Right cardiac atrium (tissue), 5 donors: ENCODE results near the gene FAHD2B. TPM values are rescaled to one million over a fixed set of nuclear protein-coding genes. Genes with fewer than 3 reads are reported as not detected.
"Not testable (repeated sequence)": the region's sequence is repeated elsewhere in the genome, so short reads cannot be mapped to it uniquely, and the experiment has no call there.

ENCODE experiments used
- ATAC-seq, 2 donors: fragments of 200-7000 bp; cut with Tn5 transposase; one replicate each; pipeline versions ENCODE4 v1.8.0 to v1.9.1; 2020; ENCODE audit warnings: moderate library complexity in 2 of 2, mild to moderate bottlenecking in 1 of 2
- DNase-seq, 3 donors: peaks; one replicate each; pipeline ENCODE4 v3.0.0-alpha.2; 2020
- H3K27ac ChIP-seq: one replicate; pipeline ENCODE4 v1.5.1; 2013; ENCODE audit warnings: mild to moderate bottlenecking, low read length, control low read depth, moderate library complexity
- H3K27me3 ChIP-seq: one replicate; pipeline ENCODE4 v1.6.1; 2013; ENCODE audit not compliant: control insufficient read depth, insufficient read depth
- H3K4me1 ChIP-seq: one replicate; pipeline ENCODE4 v1.6.1; 2013; ENCODE audit warnings: low read length; ENCODE audit not compliant: control insufficient read depth, insufficient read depth
- H3K4me3 ChIP-seq: one replicate; pipeline ENCODE4 v1.5.1; 2013; ENCODE audit warnings: low read length, control low read depth
- H3K9me3 ChIP-seq: one replicate; pipeline ENCODE4 v1.6.1; 2013; ENCODE audit warnings: low read length; ENCODE audit not compliant: control insufficient read depth
- WGBS: extraction: QIAGEN DNeasy Blood & Tissue Kit; methylation state at CpG from one replicate; pipeline ENCODE4 v1.1.7; 2013; 5-methylcytosine and 5-hydroxymethylcytosine counted together
- intact Hi-C, 4 donors: fragments of 100-400 bp; cut with DNase I; formaldehyde crosslinking; loops; one replicate each; pipeline versions ENCODE4 v1.11.0 to v1.14.0; 2022 to 2023
- polyA plus RNA-seq: library from polyadenylated mRNA; stranded (reverse); fragments of 200-250 nt; gene quantifications from one replicate; pipeline ENCODE4 v1.2.3, GENCODE V29; 2013
- total RNA-seq, 4 donors: library from RNA; stranded (reverse); fragmentation: NEBNext Ultra II Directional; extraction: Animal tissue kit (Norgen Biotek cat#: 25700); gene quantifications; one replicate each; pipeline ENCODE4 v1.2.1, GENCODE V29; 2021
- donor health status: healthy with polysubstance abuse.
- donor health status: DM: no; HTN: yes; CAD: no.
- donor health status: DM: no; HTN: no; CAD: no.
- donor health status: DM: no; HTN: yes; CAD: no; lungs with severe emphysema.
- donor health status: DM: yes; HTN: yes; CAD: no.

FAHD2B gene
- total and polyA plus RNA-seq, 5 donors, result 18.4 to 37.0 (median 26.6) TPM

GRCh38 chr2:97068074-97068473 lies 26.6 kb downstream of the FAHD2B start:
- Histone ChIP-seq H3K9me3 (no peaks in the 10 kb centered on the region), H3K4me1 (no peaks in the 10 kb centered on the region), H3K4me3 (no peak overlapping the region), H3K27ac (no peak overlapping the region), H3K27me3 (no peaks in the 10 kb centered on the region)
- DNase-seq (no peak), ATAC-seq (peak in 1 of 2 donors; percentile 45)
- WGBS, result 83% methylated on average over 1 of the region's 1 CpG
- intact Hi-C loops, result no loop called here

- DNase-seq (no peak), ATAC-seq (peak in 1 of 2 donors; percentile 55)
- 84% methylated on average over 5 of the region's 5 CpGs for WGBS
- Histone ChIP-seq H3K4me3 (no peak overlapping the region), H3K27ac (no peak overlapping the region), H3K9me3 (no peaks in the 10 kb centered on the region), H3K4me1 (no peaks in the 10 kb centered on the region), H3K27me3 (no peaks in the 10 kb centered on the region)
- intact Hi-C loops, result no loop called here
Measured at GRCh38 chr2:97067279-97068004, 27.2 kb downstream of the FAHD2B start.

- H3K27ac ChIP-seq, intact Hi-C loops: not testable (repeated sequence)
Measured at GRCh38 chr2:97066030-97066429, 28.7 kb downstream of the FAHD2B start.

GRCh38 chr2:97062020-97062419 lies 32.7 kb downstream of the FAHD2B start:
- H3K4me1 ChIP-seq, H3K4me3 ChIP-seq, H3K9me3 ChIP-seq, H3K27ac ChIP-seq, ATAC-seq, intact Hi-C loops, H3K27me3 ChIP-seq, DNase-seq: not testable (repeated sequence)
- WGBS, result 77% methylated on average over 1 of the region's 1 CpG

More at GRCh38 chr2:97066030-97066429, 28.7 kb downstream of the FAHD2B start:
- H3K9me3 ChIP-seq, ATAC-seq, DNase-seq, H3K27me3 ChIP-seq, H3K4me3 ChIP-seq, H3K4me1 ChIP-seq: not testable (repeated sequence)
- WGBS, result 68% methylated on average over 5 of the region's 5 CpGs

- DNase-seq, H3K9me3 ChIP-seq, H3K4me1 ChIP-seq, H3K4me3 ChIP-seq, intact Hi-C loops, H3K27me3 ChIP-seq, ATAC-seq, H3K27ac ChIP-seq: not testable (repeated sequence)
- 58% methylated on average over 7 of the region's 7 CpGs for WGBS
Measured at GRCh38 chr2:97059782-97060181, 34.9 kb downstream of the FAHD2B start.

- H3K27me3 ChIP-seq, DNase-seq, H3K9me3 ChIP-seq, intact Hi-C loops, H3K4me3 ChIP-seq, H3K4me1 ChIP-seq, H3K27ac ChIP-seq, ATAC-seq: not testable (repeated sequence)
- 76% methylated on average over 3 of the region's 3 CpGs for WGBS
Measured at GRCh38 chr2:97056150-97056549, 38.5 kb downstream of the FAHD2B start.

- 77% methylated on average over 2 of the region's 2 CpGs for WGBS
Measured at GRCh38 chr2:97050032-97050431, 44.6 kb downstream of the FAHD2B start.

GRCh38 chr2:97048448-97048847 lies 46.2 kb downstream of the FAHD2B start:
- DNase-seq, ATAC-seq, intact Hi-C loops, H3K27ac ChIP-seq, H3K4me1 ChIP-seq, H3K27me3 ChIP-seq, H3K9me3 ChIP-seq, H3K4me3 ChIP-seq: not testable (repeated sequence)
- WGBS, result 69% methylated on average over 7 of the region's 7 CpGs

More at GRCh38 chr2:97050032-97050431, 44.6 kb downstream of the FAHD2B start:
- H3K9me3 ChIP-seq, DNase-seq, H3K27ac ChIP-seq, intact Hi-C loops, H3K4me1 ChIP-seq, H3K4me3 ChIP-seq, ATAC-seq, H3K27me3 ChIP-seq: not testable (repeated sequence)

- intact Hi-C loops, H3K9me3 ChIP-seq, DNase-seq, H3K4me1 ChIP-seq, H3K4me3 ChIP-seq, ATAC-seq, H3K27ac ChIP-seq, H3K27me3 ChIP-seq: not testable (repeated sequence)
- 73% methylated on average over 3 of the region's 3 CpGs for WGBS
Measured at GRCh38 chr2:97046676-97047075, 48.0 kb downstream of the FAHD2B start.

GRCh38 chr2:97045895-97046499 lies 48.7 kb downstream of the FAHD2B start:
- 61% methylated on average over 3 of the region's 3 CpGs for WGBS
- H3K4me1 ChIP-seq, H3K27ac ChIP-seq, H3K9me3 ChIP-seq, DNase-seq, H3K4me3 ChIP-seq, ATAC-seq, intact Hi-C loops, H3K27me3 ChIP-seq: not testable (repeated sequence)
